GM23248 (cell line): ENCODE results near the gene SVEP1. TPM values are rescaled to one million over a fixed set of nuclear protein-coding genes. Genes with fewer than 3 reads are reported as not detected.

Experiments used
- DNase-seq: peaks from one replicate; pipeline ENCODE4 v3.0.0-alpha.2; 2015
- H2AFZ ChIP-seq: fragments of 200-600 bp; sonication (generic); 2 replicates; pipeline ENCODE4 v1.6.1; 2016; ENCODE audit warnings: antibody characterized with exemption
- H3F3A ChIP-seq: fragments of 200-600 bp; sonication (generic); 2 replicates; pipeline ENCODE4 v1.6.1; 2016; ENCODE audit warnings: mild to moderate bottlenecking, antibody characterized with exemption, mixed run types; ENCODE audit not compliant: insufficient read depth
- H3K27ac ChIP-seq: fragments of 200-600 bp; sonication (generic); 2 replicates; pipeline ENCODE4 v1.5.1; 2016; ENCODE audit warnings: mild to moderate bottlenecking
- H3K27me3 ChIP-seq: fragments of 200-600 bp; sonication (generic); replicated peaks from 2 replicates; pipeline ENCODE4 v1.6.1; 2016; ENCODE audit warnings: mild to moderate bottlenecking; ENCODE audit not compliant: insufficient read depth
- H3K36me3 ChIP-seq: fragments of 200-600 bp; sonication (generic); 2 replicates; pipeline ENCODE4 v1.6.1; 2016; ENCODE audit warnings: low read depth, mild to moderate bottlenecking
- H3K4me1 ChIP-seq: fragments of 200-600 bp; sonication (generic); 2 replicates; pipeline ENCODE4 v1.6.1; 2016; ENCODE audit warnings: mild to moderate bottlenecking; ENCODE audit not compliant: insufficient read depth
- H3K4me2 ChIP-seq: fragments of 200-600 bp; sonication (generic); one replicate; pipeline ENCODE4 v1.6.1; 2016; ENCODE audit warnings: mild to moderate bottlenecking; ENCODE audit not compliant: unreplicated experiment
- H3K4me3 ChIP-seq: fragments of 200-600 bp; sonication (generic); 2 replicates; pipeline ENCODE4 v1.5.1; 2016; ENCODE audit warnings: mild to moderate bottlenecking
- H3K79me2 ChIP-seq: fragments of 200-600 bp; sonication (generic); 2 replicates; pipeline ENCODE4 v1.6.1; 2016; ENCODE audit warnings: mild to moderate bottlenecking; ENCODE audit not compliant: insufficient read depth
- H3K9ac ChIP-seq: fragments of 200-600 bp; sonication (generic); 2 replicates; pipeline ENCODE4 v1.6.1; 2016; ENCODE audit warnings: mild to moderate bottlenecking
- H3K9me2 ChIP-seq: fragments of 200-600 bp; sonication (generic); 2 replicates; pipeline ENCODE4 v1.6.1; 2016; ENCODE audit warnings: mixed run types, mild to moderate bottlenecking, moderate library complexity; ENCODE audit not compliant: insufficient read depth
- H3K9me3 ChIP-seq: fragments of 200-600 bp; sonication (generic); one replicate; pipeline ENCODE4 v1.6.1; 2017; ENCODE audit warnings: low read depth
- H4K20me1 ChIP-seq: fragments of 200-600 bp; sonication (generic); 2 replicates; pipeline ENCODE4 v1.6.0; 2016; ENCODE audit not compliant: insufficient read depth
- EZH2 ChIP-seq: fragments of 200-600 bp; sonication (generic); IDR thresholded peaks from 2 replicates; pipeline ENCODE4 v1.6.1; 2018; ENCODE audit warnings: antibody characterized with exemption, mild to moderate bottlenecking; ENCODE audit not compliant: insufficient read depth, poor library complexity, severe bottlenecking
- EZH2phosphoT487 ChIP-seq: fragments of 200-600 bp; sonication (generic); IDR thresholded peaks from 2 replicates; pipeline ENCODE4 v1.6.1; 2018; ENCODE audit warnings: antibody characterized with exemption, moderate library complexity, mild to moderate bottlenecking, low read depth; ENCODE audit not compliant: insufficient read depth
- WGBS, 2 experiments: methylation state at CpG; one replicate each; pipeline ENCODE4 v1.1.6; 2015 to 2017; ENCODE audit warnings: low lambda C conversion rate in 2 of 2, low coverage in 1 of 2; ENCODE audit errors: missing lambda C conversion rate in 2 of 2; 5-methylcytosine and 5-hydroxymethylcytosine counted together
- in situ Hi-C: fragments of 300-500 bp; cut with MboI; formaldehyde crosslinking; loops from 2 replicates; pipeline ENCODE4 v1.15.0; 2020
- polyA plus RNA-seq: library from polyadenylated mRNA; unstranded; fragments of >200 nt; fragmentation: Nextera tagmentation; extraction: Ambion mirVana; gene quantifications from 2 replicates; pipeline ENCODE4 v1.2.1, GENCODE V29; 2016
- total RNA-seq: library from RNA; depleted of rRNA; stranded (reverse); fragments of >200 nt; shearing (Covaris generic); gene quantifications from 2 replicates; pipeline ENCODE4 v1.2.3, GENCODE V29; 2014

SVEP1 gene
- total and polyA plus RNA-seq, 2 experiments from 2014 or later, result 13.6 to 47.3 TPM

- in situ Hi-C loops, result no loop called here
- Histone ChIP-seq H3K4me1 (peaks cover 17% of the 10 kb centered on the region), H3F3A (peaks cover 14% of the 10 kb centered on the region), H3K9me2 (no peaks in the 10 kb centered on the region), H3K4me3 (no peak overlapping the region), H3K9me3 (no peaks in the 10 kb centered on the region), H3K27me3 (no peaks in the 10 kb centered on the region), H4K20me1 (no peaks in the 10 kb centered on the region), H3K9ac (no peak overlapping the region), H3K27ac (no peak overlapping the region), H3K79me2 (no peaks in the 10 kb centered on the region), H3K36me3 (no peaks in the 10 kb centered on the region), H2AFZ (no peak overlapping the region), H3K4me2 (no peak overlapping the region)
- 28 to 32% methylated on average over 3 of the region's 3 CpGs for WGBS, 2 experiments
- TF ChIP-seq EZH2 (no peak), EZH2phosphoT487 (no peak)
- DNase-seq, result no peak
These were observed 233.2 kb downstream of the SVEP1 start for GRCh38 chr9:110346325-110346724.

GRCh38 chr9:110344821-110345220, 234.7 kb downstream of the SVEP1 start:
- H3K27me3 ChIP-seq, result no peaks in the 10 kb centered on the region
- WGBS, 2 experiments, result 50 to 53% methylated on average over 6 of the region's 6 CpGs
- H3K79me2 ChIP-seq, result no peaks in the 10 kb centered on the region
- no peak overlapping the region for H3K27ac ChIP-seq
- no peaks in the 10 kb centered on the region for H3K36me3 ChIP-seq
- no peaks in the 10 kb centered on the region for H3K9me2 ChIP-seq
- no peak overlapping the region for H2AFZ ChIP-seq
- in situ Hi-C loops, result no loop called here
- no peak for DNase-seq
- no peak overlapping the region for H3K4me3 ChIP-seq
- no peaks in the 10 kb centered on the region for H3K9me3 ChIP-seq
- no peak for TF ChIP-seq EZH2
- no peak for TF ChIP-seq EZH2phosphoT487
- no peaks in the 10 kb centered on the region for H4K20me1 ChIP-seq
- no peak overlapping the region for H3K4me2 ChIP-seq
- H3F3A ChIP-seq, result 0 out of 2 replicates have a peak, but pooled peaks cover 1% of the 10 kb centered on the region
- no peak overlapping the region for H3K9ac ChIP-seq
- H3K4me1 ChIP-seq, result 0 out of 2 replicates have a peak, but pooled peaks cover 3% of the 10 kb centered on the region

- in situ Hi-C loops, result no loop called here
- H3K79me2 ChIP-seq, result no peaks in the 10 kb centered on the region
- no peaks in the 10 kb centered on the region for H4K20me1 ChIP-seq
- no peak for DNase-seq
- H3K4me3 ChIP-seq, result no peak overlapping the region
- no peak overlapping the region for H3K4me2 ChIP-seq
- no peak overlapping the region for H3K27ac ChIP-seq
- H3K27me3 ChIP-seq, result no peaks in the 10 kb centered on the region
- H3F3A ChIP-seq, result peaks cover under 1% of the 10 kb centered on the region; the same call in 1 of the 2 replicates
- TF ChIP-seq EZH2phosphoT487 (no peak), EZH2 (no peak)
- no peak overlapping the region for H3K9ac ChIP-seq
- 72 to 81% methylated on average over 5 of the region's 5 CpGs for WGBS, 2 experiments
- no peaks in the 10 kb centered on the region for H3K9me3 ChIP-seq
- H2AFZ ChIP-seq, result no peak overlapping the region
- H3K36me3 ChIP-seq, result no peaks in the 10 kb centered on the region
- no peaks in the 10 kb centered on the region for H3K9me2 ChIP-seq
- H3K4me1 ChIP-seq, result peaks cover 2% of the 10 kb centered on the region; the same call in 1 of the 2 replicates
These were observed 236.0 kb downstream of the SVEP1 start for GRCh38 chr9:110343551-110343950.

- no peak overlapping the region for H3K4me3 ChIP-seq
- peak; percentile 41 for DNase-seq
- no peak overlapping the region for H2AFZ ChIP-seq
- in situ Hi-C loops, result no loop called here
- no peaks in the 10 kb centered on the region for H3K36me3 ChIP-seq
- H3K9me3 ChIP-seq, result no peaks in the 10 kb centered on the region
- no peaks in the 10 kb centered on the region for H3K27me3 ChIP-seq
- TF ChIP-seq EZH2 (no peak), EZH2phosphoT487 (no peak)
- no peaks in the 10 kb centered on the region for H3K9me2 ChIP-seq
- peaks cover 14% of the 10 kb centered on the region for H3K4me1 ChIP-seq
- H3K79me2 ChIP-seq, result no peaks in the 10 kb centered on the region
- no peaks in the 10 kb centered on the region for H4K20me1 ChIP-seq
- H3K4me2 ChIP-seq, result no peak overlapping the region
- WGBS, 2 experiments, result 95 to 96% methylated on average over 2 of the region's 2 CpGs
- H3F3A ChIP-seq, result peaks cover 12% of the 10 kb centered on the region
- H3K27ac ChIP-seq, result no peak overlapping the region
- no peak overlapping the region for H3K9ac ChIP-seq
These were observed 239.2 kb downstream of the SVEP1 start for GRCh38 chr9:110340306-110340705.

DNA sequence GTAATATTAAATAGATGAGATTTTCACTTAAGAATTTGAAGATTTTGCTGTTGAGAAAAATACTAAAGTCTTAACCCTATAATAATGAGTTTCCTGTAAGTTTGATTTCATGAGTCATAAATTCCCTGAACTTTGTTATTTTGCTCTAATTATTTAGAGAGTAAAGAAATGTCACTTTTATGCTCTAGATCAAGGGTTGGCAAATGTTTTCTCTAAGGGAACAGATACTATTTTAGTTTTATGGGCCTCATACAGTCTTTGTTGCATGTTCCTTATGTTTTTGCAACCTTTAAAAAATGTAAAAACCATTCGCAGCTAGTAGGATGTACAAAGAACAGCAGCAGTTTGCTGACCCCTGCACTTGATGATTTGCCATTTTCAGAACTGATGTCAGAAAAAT, 241.4 kb downstream of the SVEP1 start:
- Histone ChIP-seq H3K9ac (no peak overlapping the region), H4K20me1 (no peaks in the 10 kb centered on the region), H3K4me3 (no peak overlapping the region), H3K27me3 (0 out of 2 replicates have a peak, but pooled peaks cover 4% of the 10 kb centered on the region), H2AFZ (no peak overlapping the region), H3K27ac (no peak overlapping the region), H3F3A (peaks cover 12% of the 10 kb centered on the region), H3K9me3 (no peaks in the 10 kb centered on the region), H3K9me2 (no peaks in the 10 kb centered on the region), H3K36me3 (no peaks in the 10 kb centered on the region), H3K4me2 (peak overlapping the region; percentile 38), H3K79me2 (no peaks in the 10 kb centered on the region), H3K4me1 (peaks cover 14% of the 10 kb centered on the region)
- in situ Hi-C loops, result no loop called here
- peak; percentile 28 for DNase-seq
- WGBS, 2 experiments, result 21 to 25% methylated on average over 1 of the region's 1 CpG
- TF ChIP-seq EZH2 (no peak), EZH2phosphoT487 (no peak)
